ENCODE data around the gene KDM2B.

Gene KDM2B

DNA sequence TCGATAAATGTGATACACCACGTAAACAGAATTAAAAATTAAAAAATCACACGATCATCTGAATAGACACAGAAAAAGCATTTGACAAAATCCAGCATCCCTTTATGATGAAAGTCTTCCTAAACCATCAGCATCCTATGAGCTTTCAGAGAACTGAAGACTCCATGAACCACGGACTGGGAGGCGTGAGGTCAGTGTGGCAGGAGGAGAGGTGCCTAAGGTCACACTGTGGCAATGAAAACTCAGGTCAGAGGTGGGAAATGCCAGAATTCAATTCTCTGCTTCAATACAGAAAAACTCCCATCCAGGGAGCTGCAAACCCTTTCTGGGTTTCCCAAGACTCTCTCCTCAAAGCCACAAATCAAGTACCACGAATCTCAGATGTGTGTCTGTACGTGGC is 51.6 kb downstream of the KDM2B start:
- no peak for DNase-seq (ENCODE audit: low read depth)

DNA sequence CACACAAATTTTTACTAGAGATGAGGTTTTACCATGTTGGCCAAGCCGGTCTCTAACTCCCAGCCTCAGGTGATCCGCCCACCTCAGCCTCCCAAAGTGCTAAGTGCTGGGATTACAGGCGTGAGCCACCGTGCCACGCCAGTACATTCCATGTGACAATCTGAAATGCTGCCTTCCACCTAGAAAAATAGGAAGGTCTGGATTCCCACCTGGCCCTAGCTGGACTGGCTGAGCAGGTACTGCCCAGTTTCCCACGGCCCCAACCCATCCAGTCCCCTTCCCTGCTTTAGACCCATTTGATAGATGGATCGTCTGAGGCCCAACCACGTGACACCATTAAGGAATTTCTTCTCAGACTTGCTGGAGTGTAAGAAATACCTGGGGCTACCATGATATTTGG is 55.4 kb downstream of the KDM2B start:
- DNase-seq (ENCODE audit: low read depth): no peak

DNA sequence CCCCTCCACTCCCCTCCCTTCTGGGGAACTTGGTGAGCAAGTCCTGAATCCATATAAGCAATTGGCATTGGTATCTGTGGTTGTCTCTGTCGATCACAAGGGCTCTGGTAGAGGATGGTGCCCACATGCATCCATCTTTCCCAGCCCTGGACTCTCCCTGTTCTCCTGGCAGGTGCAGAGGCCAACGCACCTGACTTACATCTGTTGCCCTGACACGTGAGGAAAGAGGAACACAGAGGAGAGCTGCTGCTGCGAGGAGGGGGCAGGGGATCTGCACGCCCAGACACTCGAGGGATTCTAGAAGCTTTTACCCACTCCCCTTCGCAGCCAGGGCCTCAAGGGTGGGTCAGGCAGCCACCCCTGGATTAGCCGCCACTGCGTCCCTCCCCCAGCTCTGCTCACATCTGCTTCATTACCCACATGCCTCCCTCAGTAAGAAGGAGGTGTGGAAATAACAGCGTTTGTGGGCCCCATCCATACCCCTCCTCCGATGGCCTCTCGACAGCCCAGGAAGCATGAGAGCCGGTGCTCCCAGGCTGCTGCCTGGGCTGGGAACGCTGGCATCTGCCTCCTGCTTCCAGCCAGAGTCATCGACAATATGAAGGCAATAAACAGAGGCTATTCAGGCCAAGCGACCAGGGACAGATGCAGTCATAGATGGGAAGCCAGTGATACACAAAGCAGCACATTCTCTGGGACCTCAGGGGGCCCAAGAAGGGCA is 56.5 kb downstream of the KDM2B start:
- no peak for DNase-seq (ENCODE audit: low read depth)

DNA sequence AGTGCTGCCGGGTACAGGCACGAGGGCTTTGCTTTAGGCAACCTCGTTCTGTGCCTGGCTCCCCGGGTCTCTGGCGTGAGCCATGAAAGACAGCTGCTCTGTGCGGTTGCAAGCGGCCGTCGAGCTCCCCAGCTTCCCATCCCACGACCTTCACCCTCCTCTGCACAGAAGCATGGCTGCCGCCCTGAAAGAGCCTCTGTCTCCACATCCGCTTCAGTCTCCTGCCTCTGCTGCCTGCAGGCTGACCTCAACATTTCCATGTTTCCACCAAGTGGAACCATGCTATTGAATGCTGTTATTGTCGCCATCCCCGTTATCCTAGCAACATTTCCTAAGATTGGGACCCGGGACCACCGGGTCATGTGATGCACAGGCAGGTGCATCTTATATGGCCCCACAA is 57.1 kb downstream of the KDM2B start:
- no peak for DNase-seq (ENCODE audit: low read depth)

DNA sequence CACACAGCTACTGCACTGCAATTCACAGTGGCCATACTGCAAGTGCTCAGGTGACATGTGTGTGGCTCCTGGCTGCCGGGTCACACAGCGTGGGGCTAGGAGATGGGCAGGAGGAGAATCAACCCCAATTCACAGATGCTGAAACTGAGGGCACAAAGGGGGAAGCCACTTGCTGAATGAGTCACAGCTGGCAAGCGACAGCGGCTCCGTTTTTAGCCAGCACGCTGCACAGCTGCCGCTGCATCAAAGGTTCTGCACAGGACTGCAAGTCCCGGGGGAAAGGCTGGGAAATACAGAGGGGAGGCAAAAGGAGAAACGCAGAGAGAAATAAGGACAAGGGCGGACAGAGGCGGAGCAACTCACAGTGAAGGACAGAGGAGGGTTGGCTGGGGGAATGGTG is 57.9 kb downstream of the KDM2B start:
- no peak for DNase-seq (ENCODE audit: low read depth)

DNA sequence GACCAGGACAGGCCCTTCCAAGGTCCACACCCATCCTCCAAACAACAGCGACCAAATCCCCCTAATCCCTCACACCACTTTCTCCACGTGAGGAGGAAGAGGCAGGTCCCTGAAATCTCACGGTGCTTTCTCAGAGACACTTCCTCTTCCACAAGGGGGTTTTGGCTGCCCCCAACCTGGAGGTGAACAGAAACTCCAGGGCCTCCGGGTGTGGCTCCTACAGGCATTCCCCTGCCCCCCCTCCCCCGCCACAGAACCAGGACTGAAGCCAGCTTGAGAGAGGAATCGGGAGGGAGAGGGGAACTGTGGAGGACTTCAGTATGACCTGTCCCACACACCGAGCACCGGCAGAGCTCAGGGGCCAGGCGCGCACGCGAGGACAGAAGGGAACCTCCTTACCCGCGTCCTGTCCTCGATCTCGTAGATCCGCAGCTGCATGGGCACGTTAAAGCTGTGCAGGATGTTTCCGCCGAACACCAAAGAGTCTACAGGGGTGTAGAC is 60.2 kb downstream of the KDM2B start:
- DNase-seq (ENCODE audit: low read depth): peak; percentile 44

DNA sequence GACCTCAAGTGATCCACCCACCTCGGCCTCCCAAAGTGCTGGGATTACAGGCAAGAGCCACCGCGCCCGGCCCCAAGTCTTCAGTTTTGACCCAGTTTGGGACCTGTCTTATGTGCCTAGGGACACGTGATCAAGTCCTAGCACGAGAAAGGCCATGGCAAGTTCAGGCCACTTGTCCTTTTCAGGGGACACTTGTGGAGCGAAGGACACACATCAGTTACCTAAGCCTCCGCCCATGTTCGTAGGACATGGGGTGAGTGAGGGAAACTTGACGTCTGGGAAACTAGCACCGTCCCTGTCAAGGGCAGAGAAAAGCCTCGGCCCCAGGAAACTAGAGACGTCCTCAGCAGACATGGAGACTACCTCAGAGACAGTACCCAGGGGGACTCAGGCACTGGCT is 60.7 kb downstream of the KDM2B start:
- DNase-seq (ENCODE audit: low read depth): no peak

DNA sequence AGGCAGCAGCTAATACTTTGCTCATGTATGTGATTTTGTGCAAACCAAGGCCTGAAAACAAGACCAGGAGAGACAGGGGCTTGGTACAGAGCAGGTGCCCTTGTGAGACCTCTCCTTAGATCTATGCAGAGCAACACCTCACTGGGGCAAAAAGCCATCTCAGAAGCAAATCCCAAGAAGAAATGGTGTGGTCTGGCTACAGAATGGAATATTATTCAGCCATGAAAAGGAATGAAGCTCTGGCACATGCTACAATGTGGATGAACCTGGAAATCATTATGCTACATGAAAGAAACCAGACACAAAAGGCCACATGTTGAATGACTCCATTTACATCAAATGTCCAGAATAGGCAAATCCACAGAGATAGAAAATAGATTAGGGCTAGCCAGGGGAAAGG is 61.6 kb downstream of the KDM2B start:
- DNase-seq (ENCODE audit: low read depth): no peak

DNA sequence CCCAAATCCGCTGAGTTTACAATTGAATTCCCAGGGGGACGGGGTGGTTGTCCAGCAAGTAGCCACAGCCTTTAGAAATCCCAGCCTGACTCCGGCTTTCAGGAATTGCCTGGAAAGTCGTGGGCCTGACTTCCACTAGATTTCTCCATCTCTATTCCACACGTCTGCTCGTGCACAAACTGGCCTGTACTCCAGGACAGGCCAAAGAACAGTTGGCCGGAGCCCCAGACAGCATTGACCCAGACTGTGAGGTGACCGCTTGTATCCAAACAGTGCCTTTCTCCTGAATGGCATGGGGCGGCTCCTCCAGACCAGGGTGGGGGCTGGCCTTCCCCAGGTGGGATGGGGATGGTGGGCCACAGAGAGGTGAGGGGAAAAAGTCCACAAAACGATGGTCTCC is 62.2 kb downstream of the KDM2B start:
- no peak for DNase-seq (ENCODE audit: low read depth)

DNA sequence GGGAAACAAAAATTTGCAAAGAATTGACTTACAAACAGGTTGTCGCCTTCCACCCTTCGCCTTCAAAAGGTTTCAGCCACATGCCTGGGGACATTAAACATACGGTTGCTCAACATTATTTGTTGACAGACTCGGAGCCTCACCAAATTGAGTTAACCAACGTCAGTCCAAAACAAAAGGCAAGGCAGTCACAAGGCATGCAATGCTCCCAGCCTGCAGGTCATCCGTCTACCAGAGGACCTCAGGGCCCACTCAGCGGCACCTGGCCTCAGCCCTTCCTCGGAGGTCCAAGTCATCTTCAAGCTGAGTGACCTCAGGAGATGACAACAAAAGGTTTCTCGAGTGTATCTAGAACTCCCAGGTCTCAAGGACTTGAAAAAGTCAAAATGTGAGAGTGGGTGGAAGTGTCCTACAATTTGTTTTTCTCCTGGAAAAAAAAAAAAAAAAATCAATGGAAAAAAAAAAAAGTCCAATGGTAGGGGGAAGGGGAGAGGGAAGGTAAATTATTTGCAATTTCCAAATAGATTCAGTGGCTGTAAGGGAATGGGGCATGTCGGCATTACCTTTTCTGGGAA is 64.3 kb downstream of the KDM2B start:
- DNase-seq (ENCODE audit: low read depth): no peak

DNA sequence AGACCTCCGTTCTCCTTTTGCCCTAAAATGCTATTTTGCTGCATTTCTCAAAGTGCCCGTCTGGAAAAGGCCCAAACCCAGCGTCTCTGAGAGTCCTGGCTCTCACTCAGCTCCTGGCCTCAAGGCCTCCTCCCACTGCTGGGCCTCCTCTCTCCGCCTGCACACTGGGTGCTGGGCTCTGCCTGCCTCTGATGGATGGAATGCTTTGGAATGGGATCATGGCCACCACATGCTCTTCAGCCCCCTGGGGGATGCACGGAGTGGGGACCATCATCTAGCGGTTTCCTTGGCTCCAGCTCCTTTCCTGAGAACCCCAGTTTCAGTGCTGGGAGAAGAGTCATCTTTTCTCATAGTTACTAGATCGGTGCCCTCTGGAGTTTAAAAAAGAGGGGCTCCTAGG is 65.2 kb downstream of the KDM2B start:
- no peak for DNase-seq (ENCODE audit: low read depth)

DNA sequence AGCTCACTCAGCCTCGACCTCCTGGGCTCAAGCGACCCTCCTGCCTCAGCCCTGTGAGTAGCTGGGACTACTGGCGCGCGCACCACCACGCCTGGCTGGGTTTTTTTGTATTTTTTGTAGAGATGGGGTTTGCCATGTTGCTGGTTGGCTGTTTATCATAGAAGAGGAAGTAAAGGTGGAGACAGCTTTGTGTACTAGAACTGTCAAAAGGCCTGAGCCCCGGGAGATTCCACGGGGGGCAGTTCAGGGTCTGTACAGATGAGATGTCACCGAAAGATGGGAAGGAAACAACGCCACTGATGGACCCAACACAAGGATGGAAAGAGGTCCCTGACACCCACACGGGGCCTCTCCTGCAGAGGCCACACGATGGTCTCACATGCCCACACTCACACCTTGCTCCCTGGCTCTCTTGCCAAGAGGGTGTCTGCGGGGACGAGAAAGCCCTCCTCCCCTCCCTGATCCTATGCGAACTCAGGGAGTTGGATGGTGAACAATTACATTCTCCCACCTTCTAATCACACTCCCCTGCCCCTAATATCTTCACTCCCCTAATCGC is 66.6 kb downstream of the KDM2B start:
- DNase-seq (ENCODE audit: low read depth): no peak

DNA sequence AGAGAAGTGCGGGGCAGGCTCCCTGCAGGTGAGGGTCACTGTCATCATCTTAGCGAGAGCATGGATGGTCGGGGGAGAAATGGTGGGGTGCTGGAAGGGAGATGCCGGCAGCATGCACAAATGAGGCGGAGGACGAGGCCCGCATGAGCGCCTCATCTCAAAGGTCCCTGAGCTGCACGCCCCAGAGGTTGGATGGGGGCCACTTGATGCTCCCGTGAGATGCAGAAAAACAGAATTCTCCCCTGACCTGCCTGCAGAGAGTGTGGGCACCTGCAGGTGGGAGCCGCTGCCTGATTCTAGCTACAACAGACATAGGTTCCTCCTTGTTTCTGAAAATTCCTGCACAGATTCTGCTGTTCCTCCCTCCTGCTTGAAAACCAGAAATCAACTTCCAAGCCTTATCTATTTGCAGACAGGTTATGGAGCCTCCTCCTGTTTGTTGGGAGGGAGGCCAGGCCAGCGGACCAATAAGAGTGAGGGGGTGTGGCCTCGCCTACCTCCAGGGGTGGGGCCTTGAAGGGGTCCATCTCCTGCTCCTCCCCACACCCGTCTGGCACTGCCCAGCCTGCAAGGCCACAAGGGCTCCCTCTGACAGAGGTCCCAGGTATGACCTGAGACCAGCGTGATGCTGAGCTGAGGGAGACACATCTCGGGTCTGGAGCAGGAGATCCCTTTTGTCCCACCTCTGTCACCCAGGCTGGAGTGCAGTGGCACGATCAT is 67.2 kb downstream of the KDM2B start:
- DNase-seq (ENCODE audit: low read depth): no peak

DNA sequence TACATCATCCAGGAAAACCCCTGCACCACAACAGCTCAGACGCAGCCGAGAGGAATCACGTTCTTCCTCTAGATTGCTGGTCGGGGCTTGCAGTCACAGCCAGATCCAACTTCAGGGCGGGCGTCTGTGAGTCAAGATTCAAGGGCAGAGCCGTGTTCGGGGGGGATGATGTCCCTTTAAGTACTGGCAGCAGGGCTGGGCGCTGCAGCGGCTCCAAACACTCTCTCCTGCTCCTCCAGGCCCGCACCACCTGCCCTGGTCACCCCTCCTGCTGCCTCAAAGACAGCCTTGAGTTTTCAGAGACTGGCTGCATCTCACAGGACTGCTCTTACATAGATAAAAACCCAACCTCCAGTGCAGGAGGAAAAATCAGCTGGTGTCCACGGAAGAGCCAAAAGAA is 68.3 kb downstream of the KDM2B start:
- DNase-seq (ENCODE audit: low read depth): no peak

DNA sequence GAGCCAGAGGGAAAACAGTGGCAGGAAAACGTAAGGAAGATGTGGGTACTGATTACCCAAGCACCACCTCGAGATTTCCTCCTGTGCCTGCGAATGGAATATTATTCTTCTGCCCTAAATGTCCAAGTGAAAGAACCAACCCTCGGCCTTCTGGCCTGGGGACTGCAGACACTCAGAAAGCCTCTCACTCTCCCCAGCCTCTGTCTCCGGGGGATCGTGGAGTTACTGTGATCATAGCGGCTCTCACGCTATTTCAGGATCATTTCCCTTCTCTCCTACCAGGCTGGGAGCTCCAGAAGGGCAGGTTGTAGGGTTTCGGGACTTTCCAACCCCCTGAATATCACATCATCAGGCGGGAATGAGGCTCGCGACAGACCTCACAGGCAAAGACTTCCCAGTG is 68.9 kb downstream of the KDM2B start:
- no peak for DNase-seq (ENCODE audit: low read depth)

DNA sequence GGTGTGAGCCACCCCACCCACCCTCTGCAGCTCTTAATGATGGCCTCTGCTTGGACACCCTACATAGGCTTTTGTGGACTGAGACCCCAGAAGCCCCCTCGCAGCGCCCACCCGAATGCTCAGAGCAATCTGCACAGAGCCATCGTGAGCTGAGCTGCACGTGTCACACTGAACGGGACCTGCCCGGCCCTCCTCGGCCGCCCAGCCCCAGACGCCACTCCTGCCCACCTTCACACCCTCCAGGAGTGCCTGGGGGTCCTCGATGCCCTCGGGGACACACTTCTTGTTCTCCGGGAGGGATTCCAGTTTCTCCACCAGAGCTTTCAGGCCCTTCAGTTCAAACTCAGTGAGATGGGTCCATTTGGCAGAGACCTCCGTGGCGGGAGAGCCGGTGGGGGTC is 71.5 kb downstream of the KDM2B start:
- no peak for DNase-seq (ENCODE audit: low read depth)

DNA sequence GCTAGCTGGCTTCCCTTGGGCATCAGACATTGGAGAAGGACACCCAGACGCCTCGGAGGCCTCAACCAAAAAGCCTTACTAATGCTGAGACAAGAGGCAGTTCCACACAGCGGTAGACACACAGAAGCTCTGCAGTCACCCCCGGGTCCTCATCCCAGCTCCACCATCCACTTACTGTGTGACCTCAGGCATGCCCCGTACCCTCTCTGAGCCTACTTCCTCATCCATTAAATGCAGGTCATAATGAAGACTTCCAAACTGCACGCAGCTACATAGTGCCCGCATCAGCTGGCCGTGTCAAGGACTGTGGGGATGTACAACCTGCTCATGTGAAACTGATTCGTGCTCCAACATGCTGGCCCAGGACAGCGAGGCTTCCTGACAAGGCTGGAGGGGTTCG is 72.3 kb downstream of the KDM2B start:
- no peak for DNase-seq (ENCODE audit: low read depth)

DNA sequence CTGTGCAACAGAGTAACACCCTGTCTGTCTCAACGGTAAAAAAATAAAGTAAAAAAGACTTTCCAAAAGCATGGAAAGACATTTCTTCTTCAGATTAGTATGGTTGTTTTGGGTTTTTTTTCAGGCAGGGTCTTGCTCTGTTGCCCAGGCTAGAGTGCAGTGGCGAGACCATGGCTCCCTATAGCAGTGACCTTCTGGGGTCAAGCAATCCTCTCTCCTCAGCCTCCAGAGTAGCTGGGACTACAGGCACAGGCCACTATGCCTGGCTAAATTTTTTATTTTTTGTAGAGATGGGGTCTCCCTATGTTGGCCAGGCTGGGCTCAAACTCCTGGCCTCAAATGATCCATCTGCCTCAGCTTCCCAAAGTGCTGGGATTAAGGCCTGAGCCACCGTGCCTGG is 72.8 kb downstream of the KDM2B start:
- DNase-seq (ENCODE audit: low read depth): no peak

DNA sequence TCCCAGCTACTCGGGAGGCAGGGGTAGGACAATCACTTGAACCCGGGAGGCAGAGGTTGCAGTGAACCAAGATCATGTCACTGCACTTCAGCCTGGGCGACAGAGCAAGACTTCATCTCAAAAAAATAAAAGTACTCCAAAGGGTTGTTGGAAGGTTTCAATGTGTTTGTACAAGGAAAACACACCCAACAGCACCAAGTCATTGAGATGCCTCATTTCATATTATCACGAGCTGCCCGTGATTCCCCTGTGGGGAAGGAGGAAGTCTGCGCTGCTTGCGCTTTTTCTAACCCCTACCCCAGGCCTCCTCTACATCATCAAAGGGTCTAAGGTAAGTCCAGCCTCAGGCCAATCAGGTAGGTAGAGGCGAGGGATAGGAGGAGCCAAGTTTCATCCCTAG is 73.6 kb downstream of the KDM2B start:
- DNase-seq (ENCODE audit: low read depth): no peak

DNA sequence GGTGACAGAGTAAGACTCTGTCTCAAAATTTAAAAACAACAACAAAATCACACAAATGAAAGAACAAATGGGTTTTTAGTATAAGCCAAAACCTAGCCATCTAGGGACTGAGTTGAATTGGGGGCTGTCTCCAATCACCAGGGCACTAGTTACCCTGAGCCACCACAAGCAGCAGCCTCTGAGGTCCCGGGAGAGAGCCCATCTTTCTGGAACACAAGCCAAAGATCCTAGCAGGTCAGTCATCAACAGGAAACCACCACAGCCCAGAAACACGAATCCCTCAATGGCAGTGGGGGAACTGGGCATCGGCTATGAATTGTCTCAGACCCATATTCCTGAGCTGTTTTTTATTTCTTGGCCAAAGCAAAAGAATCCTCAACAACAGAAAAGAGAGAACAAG is 75.3 kb downstream of the KDM2B start:
- DNase-seq (ENCODE audit: low read depth): no peak

DNA sequence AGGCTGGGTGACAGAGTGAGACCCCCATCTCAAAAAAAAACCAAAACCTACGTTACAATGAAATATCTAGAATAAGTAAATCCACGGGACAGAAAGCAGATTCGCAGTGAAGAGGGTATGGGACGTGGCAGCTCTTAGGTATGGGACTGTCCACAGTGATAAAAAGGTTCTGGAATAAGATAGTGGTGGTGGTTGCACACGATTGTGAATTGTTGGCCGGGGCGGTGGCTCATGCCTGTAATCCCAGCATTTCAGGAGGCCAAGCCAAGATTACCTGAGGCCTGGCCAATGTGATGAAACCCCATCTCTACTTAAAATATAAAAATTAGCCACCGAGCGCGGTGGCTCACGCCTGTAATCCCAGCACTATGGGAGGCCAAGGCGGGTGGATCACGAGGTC is 76.3 kb downstream of the KDM2B start:
- no peak for DNase-seq (ENCODE audit: low read depth)

DNA sequence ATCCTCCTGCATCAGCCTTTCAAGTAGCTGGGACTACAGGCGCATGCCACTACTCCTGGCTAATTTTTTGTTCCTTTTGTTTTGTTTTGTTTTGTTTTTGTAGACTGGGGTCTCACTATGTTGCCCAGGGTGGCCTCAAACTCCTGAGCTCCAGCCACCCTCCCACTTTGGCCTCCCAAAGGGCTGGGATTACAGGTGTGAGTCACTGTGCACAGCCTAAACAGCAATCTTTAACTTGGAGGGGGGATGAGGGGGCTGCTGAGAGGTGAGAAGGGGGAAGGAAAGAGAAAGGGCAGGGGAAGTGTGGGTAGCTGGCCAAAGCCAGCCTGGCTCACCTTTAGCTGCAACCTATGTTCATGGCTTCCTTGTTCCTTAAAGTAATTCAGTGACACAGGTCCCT is 77.4 kb downstream of the KDM2B start:
- no peak for DNase-seq (ENCODE audit: low read depth)

DNA sequence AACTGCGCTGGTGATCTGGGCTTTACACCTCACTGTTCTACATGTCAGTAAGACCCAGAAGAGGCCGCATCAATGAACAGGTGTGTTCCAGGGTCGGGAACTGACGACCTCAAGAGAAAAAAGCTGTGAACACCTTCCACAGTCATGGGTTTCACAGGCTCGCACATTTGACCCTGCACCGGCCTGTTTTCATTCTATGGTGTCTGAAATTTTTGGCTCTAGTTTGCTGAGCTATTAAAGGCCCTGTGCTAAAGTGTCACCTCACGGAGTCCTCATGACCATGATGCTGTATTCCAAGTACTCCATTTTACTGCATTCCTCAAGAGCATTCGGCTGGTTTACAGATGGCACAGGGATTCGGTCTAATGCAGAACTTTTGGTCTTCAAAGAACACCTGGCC is 78.9 kb downstream of the KDM2B start:
- DNase-seq (ENCODE audit: low read depth): no peak
